Measurements from ENCODE around the gene ENPP1.

ENPP1 gene

DNA sequence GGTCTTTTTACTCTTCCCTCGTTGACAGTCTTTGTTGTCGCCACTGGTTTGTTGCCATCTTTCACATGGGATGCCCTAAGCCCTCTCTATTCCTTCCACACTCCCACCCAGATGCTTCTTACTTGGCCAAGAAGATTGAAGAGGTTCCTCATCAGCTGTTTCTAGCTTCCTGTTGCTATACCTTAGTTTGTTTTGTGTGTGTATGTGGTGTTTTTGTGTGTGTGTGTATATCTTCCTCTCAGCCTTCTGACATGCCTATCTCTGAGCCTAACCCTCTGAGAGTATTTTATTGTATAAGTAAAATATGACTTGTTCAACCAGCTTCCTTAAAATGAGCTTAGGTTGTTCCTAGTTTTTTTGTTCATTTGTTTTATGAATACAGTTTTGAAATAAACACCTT, 35.9 kb downstream of the ENPP1 start:
- TF ChIP-seq, protein P1, sequence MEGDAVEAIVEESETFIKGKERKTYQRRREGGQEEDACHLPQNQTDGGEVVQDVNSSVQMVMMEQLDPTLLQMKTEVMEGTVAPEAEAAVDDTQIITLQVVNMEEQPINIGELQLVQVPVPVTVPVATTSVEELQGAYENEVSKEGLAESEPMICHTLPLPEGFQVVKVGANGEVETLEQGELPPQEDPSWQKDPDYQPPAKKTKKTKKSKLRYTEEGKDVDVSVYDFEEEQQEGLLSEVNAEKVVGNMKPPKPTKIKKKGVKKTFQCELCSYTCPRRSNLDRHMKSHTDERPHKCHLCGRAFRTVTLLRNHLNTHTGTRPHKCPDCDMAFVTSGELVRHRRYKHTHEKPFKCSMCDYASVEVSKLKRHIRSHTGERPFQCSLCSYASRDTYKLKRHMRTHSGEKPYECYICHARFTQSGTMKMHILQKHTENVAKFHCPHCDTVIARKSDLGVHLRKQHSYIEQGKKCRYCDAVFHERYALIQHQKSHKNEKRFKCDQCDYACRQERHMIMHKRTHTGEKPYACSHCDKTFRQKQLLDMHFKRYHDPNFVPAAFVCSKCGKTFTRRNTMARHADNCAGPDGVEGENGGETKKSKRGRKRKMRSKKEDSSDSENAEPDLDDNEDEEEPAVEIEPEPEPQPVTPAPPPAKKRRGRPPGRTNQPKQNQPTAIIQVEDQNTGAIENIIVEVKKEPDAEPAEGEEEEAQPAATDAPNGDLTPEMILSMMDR (IDR thresholded peaks at IDR 0.05), result no peak
- H3K4me2 ChIP-seq (ENCODE audit: low read length), result no peak overlapping the region
- no peak overlapping the region for H2AFZ ChIP-seq
- no peak overlapping the region for H3K9ac ChIP-seq
- no peak overlapping the region for H3K27ac ChIP-seq
- no peaks in the 10 kb centered on the region for H3K9me3 ChIP-seq (ENCODE audit: control insufficient read depth, low read length)
- no peak overlapping the region for H3K4me3 ChIP-seq (ENCODE audit: low read depth, low read length)
- peaks cover 17% of the 10 kb centered on the region for H3K4me1 ChIP-seq
- peaks cover 31% of the 10 kb centered on the region for H3K79me2 ChIP-seq
- H3K27me3 ChIP-seq (ENCODE audit: control insufficient read depth, insufficient read depth, low read length), result no peaks in the 10 kb centered on the region
- no peaks in the 10 kb centered on the region for H3K36me3 ChIP-seq (ENCODE audit: control insufficient read depth, insufficient read depth, low read length)

DNA sequence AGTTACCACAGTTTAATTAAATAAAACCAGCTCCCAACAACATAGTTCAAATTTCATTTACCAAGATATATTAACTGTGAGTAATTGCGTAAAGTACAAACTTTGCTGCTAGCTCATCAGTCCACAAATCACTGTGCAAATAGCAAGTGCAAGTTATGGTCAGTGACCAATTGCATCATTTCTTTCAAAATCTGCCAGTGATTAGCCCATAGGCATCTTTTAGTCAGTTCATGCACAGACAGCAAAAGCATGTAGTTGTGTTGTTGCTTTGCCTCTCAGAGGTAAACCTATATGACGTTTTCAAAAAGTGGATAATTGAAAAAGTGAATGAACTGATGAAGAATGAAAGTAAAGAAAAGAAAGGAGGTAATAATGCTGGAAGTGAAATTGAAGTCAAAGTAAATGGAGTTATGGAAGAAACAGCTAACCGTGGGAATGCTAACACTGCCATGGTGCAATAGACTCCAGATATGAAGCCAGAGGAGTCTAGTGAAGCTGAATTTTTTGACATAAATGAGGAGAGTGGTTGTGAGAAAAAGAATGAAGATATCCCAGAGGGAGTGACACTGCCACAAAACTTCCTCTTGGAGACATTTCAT, 36.5 kb downstream of the ENPP1 start:
- Histone ChIP-seq H3K4me3 (ENCODE audit: low read depth, low read length) (no peak overlapping the region), H3K9ac (no peak overlapping the region), H3K4me1 (peaks cover 13% of the 10 kb centered on the region), H3K27ac (no peak overlapping the region), H2AFZ (no peak overlapping the region), H3K4me2 (ENCODE audit: low read length) (no peak overlapping the region), H3K9me3 (ENCODE audit: control insufficient read depth, low read length) (no peaks in the 10 kb centered on the region), H3K79me2 (peaks cover 33% of the 10 kb centered on the region), H3K27me3 (ENCODE audit: control insufficient read depth, insufficient read depth, low read length) (no peaks in the 10 kb centered on the region), H3K36me3 (ENCODE audit: control insufficient read depth, insufficient read depth, low read length) (no peaks in the 10 kb centered on the region)
- TF ChIP-seq, protein P1 (IDR thresholded peaks at IDR 0.05), result no peak

DNA sequence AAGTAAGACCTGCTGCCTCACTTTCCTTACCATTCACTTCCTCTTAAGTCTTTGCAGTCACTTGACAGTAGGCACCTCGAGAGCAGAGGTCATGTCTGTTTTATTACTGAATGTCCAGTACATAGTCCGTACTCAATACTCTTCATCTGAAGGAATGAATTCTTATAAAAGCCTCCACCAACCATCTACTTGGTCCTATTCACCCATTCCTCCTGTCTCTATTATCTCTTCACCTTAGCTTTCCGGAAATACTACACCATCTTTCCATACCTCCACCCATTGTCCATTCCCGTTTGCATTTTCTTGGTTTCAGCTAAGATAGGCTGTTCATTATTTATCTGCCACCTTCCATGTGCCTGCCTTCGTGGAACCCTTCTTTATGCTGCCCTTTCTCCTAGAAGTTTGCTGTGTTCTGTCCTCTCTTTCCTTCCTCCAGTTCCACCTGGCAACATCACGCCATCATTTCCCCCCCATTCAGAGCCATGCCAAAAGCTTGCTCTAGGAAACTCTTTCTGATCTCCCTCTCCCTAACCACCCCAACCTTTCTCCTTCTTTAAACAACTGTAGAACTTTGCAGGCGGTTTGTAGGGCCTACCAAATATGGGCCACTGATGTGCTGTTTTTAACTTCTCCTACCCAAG, 38.3 kb downstream of the ENPP1 start:
- Histone ChIP-seq H3K9ac (no peak overlapping the region), H3K27ac (no peak overlapping the region)
- TF ChIP-seq, protein P1 (IDR thresholded peaks at IDR 0.05), result no peak

DNA sequence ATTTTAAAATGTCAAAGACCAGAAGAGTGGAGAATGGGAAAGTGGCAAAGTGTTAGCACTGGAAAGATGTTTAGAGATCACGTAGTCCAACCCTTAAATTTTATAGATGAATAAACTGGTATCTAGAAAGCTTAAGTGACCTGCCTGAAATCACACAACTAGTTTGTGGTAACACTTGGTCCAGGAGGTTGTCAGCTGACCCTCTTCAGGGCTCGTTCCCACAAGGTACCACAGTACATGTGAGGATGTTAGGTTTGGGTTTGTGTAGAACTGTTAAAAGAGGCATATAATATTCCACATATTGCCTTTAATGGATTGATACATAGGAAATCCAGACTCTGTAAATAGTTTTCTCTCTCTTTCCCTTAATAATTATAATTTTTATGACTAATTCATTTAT, 39.1 kb downstream of the ENPP1 start:
- Histone ChIP-seq H3K27ac (no peak overlapping the region), H3K79me2 (peaks cover 20% of the 10 kb centered on the region), H3K4me1 (no peaks in the 10 kb centered on the region), H3K4me2 (ENCODE audit: low read length) (no peak overlapping the region), H2AFZ (no peak overlapping the region), H3K36me3 (ENCODE audit: control insufficient read depth, insufficient read depth, low read length) (no peaks in the 10 kb centered on the region), H3K9me3 (ENCODE audit: control insufficient read depth, low read length) (no peaks in the 10 kb centered on the region), H3K27me3 (ENCODE audit: control insufficient read depth, insufficient read depth, low read length) (no peaks in the 10 kb centered on the region), H3K9ac (no peak overlapping the region), H3K4me3 (ENCODE audit: low read depth, low read length) (no peak overlapping the region)
- TF ChIP-seq, protein P1 (IDR thresholded peaks at IDR 0.05), result no peak

More for the DNA sequence above, 38.3 kb downstream of the ENPP1 start:
- Histone ChIP-seq H2AFZ (no peak overlapping the region), H3K4me1 (peaks cover 6% of the 10 kb centered on the region), H3K9me3 (ENCODE audit: control insufficient read depth, low read length) (no peaks in the 10 kb centered on the region), H3K4me2 (ENCODE audit: low read length) (no peak overlapping the region), H3K4me3 (ENCODE audit: low read depth, low read length) (no peak overlapping the region), H3K79me2 (peaks cover 27% of the 10 kb centered on the region), H3K36me3 (ENCODE audit: control insufficient read depth, insufficient read depth, low read length) (no peaks in the 10 kb centered on the region), H3K27me3 (ENCODE audit: control insufficient read depth, insufficient read depth, low read length) (no peaks in the 10 kb centered on the region)

DNA sequence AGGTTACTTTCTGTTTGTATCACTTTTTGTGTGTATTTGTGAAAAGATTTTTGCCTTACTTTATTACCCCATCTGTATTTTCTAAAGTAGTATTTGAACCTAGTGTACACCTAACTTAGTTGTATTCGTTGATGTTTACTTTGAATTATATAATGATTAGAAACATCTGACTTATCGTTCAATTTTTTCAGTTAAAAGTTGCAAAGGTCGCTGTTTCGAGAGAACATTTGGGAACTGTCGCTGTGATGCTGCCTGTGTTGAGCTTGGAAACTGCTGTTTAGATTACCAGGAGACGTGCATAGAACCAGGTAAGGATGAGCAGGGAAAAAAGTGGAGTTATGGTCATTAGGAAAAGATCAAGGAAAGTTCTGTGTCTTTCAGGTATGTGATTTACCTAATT, 42.0 kb downstream of the ENPP1 start:
- H3K27me3 ChIP-seq (ENCODE audit: control insufficient read depth, insufficient read depth, low read length), result no peaks in the 10 kb centered on the region
- no peak overlapping the region for H3K27ac ChIP-seq
- no peak overlapping the region for H2AFZ ChIP-seq
- H3K9me3 ChIP-seq (ENCODE audit: control insufficient read depth, low read length), result no peaks in the 10 kb centered on the region
- H3K4me2 ChIP-seq (ENCODE audit: low read length), result no peak overlapping the region
- TF ChIP-seq, protein P1 (IDR thresholded peaks at IDR 0.05), result no peak
- no peak overlapping the region for H3K9ac ChIP-seq
- H3K4me3 ChIP-seq (ENCODE audit: low read depth, low read length), result no peak overlapping the region
- no peaks in the 10 kb centered on the region for H3K4me1 ChIP-seq
- no peaks in the 10 kb centered on the region for H3K36me3 ChIP-seq (ENCODE audit: control insufficient read depth, insufficient read depth, low read length)
- peaks cover 14% of the 10 kb centered on the region for H3K79me2 ChIP-seq
